ENCODE data around the gene INPP4B. TPM values are rescaled to one million over a fixed set of nuclear protein-coding genes. Genes with fewer than 3 reads are reported as not detected.

Gene INPP4B
- total RNA-seq, 2 donors from 2014 or later, result 8.2 to 16.6 TPM

- no peaks in the 10 kb centered on the region for H3K27me3 ChIP-seq
- whole genome bisulfite sequencing, 2 donors, result 57 to 58% methylated on average over 3 of the region's 3 CpGs
- intact Hi-C loops (cut with DNase I), result no loop called here
- TF ChIP-seq CTCF (IDR thresholded peaks at IDR 0.05) (no peak), POLR2A (IDR thresholded peaks at IDR 0.05) (no peak)
- H3K4me3 ChIP-seq, result no peak overlapping the region
- ATAC-seq, result peak; percentile 69
- no peaks in the 10 kb centered on the region for H3K9me3 ChIP-seq
- DNase-seq, result peak in 2 of 4 donors; percentile 19 to 41
- H3K27ac ChIP-seq, result peak overlapping the region in 2 of 4 donors; percentile 32 to 50
- peaks cover 40% of the 10 kb centered on the region for H3K4me1 ChIP-seq
- H3K36me3 ChIP-seq (replicated peaks in 1 of 2; ENCODE audit: insufficient read depth in 1 of 2, low read depth in 2 of 2), result no peaks in the 10 kb centered on the region
Measured at GRCh38 chr4:142596595-142596994, 249.5 kb downstream of the INPP4B start.

- Histone ChIP-seq H3K36me3 (replicated peaks in 1 of 2; ENCODE audit: insufficient read depth in 1 of 2, low read depth in 2 of 2) (no peaks in the 10 kb centered on the region), H3K27ac (peak overlapping the region in 2 of 4 donors; percentile 32 to 50), H3K27me3 (no peaks in the 10 kb centered on the region), H3K9me3 (no peaks in the 10 kb centered on the region), H3K4me1 (peaks cover 40% of the 10 kb centered on the region), H3K4me3 (no peak overlapping the region)
- ATAC-seq (no peak), DNase-seq (no peak)
- TF ChIP-seq POLR2A (IDR thresholded peaks at IDR 0.05), result no peak
- no peak for TF ChIP-seq CTCF (IDR thresholded peaks at IDR 0.05)
- WGBS, 2 donors, result 93 to 97% methylated on average over 2 of the region's 2 CpGs
- intact Hi-C loops (cut with DNase I), result no loop called here
Measured at GRCh38 chr4:142596121-142596520, 250.0 kb downstream of the INPP4B start.

GRCh38 chr4:142595222-142595871, 250.8 kb downstream of the INPP4B start:
- TF ChIP-seq POLR2A (IDR thresholded peaks at IDR 0.05) (no peak), CTCF (IDR thresholded peaks at IDR 0.05) (no peak)
- ATAC-seq (peak; percentile 74), DNase-seq (peak in 3 of 4 donors; percentile 42 to 70 (median 42))
- Histone ChIP-seq H3K9me3 (no peaks in the 10 kb centered on the region), H3K27ac (peak overlapping the region in 3 of 4 donors; percentile 18 to 50 (median 32)), H3K4me1 (peaks cover 36% of the 10 kb centered on the region), H3K27me3 (no peaks in the 10 kb centered on the region), H3K4me3 (no peak overlapping the region), H3K36me3 (replicated peaks in 1 of 2; ENCODE audit: insufficient read depth in 1 of 2, low read depth in 2 of 2) (no peaks in the 10 kb centered on the region)
- intact Hi-C loops (cut with DNase I), result no loop called here

- intact Hi-C loops (cut with DNase I), result no loop called here
- Histone ChIP-seq H3K4me1 (no peaks in the 10 kb centered on the region), H3K4me3 (no peak overlapping the region), H3K9me3 (peaks cover 0 to 2% (median 0%) of the 10 kb centered on the region in 3 donors), H3K27me3 (no peaks in the 10 kb centered on the region), H3K27ac (no peak overlapping the region), H3K36me3 (replicated peaks in 1 of 2; ENCODE audit: insufficient read depth in 1 of 2, low read depth in 2 of 2) (no peaks in the 10 kb centered on the region)
- no peak for DNase-seq
- TF ChIP-seq POLR2A (IDR thresholded peaks at IDR 0.05), result no peak
- TF ChIP-seq CTCF (IDR thresholded peaks at IDR 0.05), result no peak
- ATAC-seq, result no peak
- 82 to 95% methylated on average over 1 of the region's 1 CpG for WGBS, 2 donors
Measured at GRCh38 chr4:142585411-142585810, 260.7 kb downstream of the INPP4B start.

GRCh38 chr4:142583708-142584107, 262.4 kb downstream of the INPP4B start:
- TF ChIP-seq CTCF (IDR thresholded peaks at IDR 0.05), result no peak
- no peak for TF ChIP-seq POLR2A (IDR thresholded peaks at IDR 0.05)
- H3K4me1 ChIP-seq, result no peaks in the 10 kb centered on the region
- H3K9me3 ChIP-seq, result no peaks in the 10 kb centered on the region
- WGBS, 2 donors, result 87 to 94% methylated on average over 1 of the region's 1 CpG
- intact Hi-C loops (cut with DNase I), result no loop called here
- no peak overlapping the region for H3K27ac ChIP-seq
- DNase-seq, result no peak
- H3K36me3 ChIP-seq (replicated peaks in 1 of 2; ENCODE audit: insufficient read depth in 1 of 2, low read depth in 2 of 2), result no peaks in the 10 kb centered on the region
- no peak overlapping the region for H3K4me3 ChIP-seq
- no peaks in the 10 kb centered on the region for H3K27me3 ChIP-seq
- ATAC-seq, result no peak

All from body of pancreas (tissue), 4 donors.